ENCODE measurements around the gene TCF7L2.
A peak's percentile ranks its signal among the peaks of the same experiment; 100 is the strongest.

The TCF7L2 gene

DNA sequence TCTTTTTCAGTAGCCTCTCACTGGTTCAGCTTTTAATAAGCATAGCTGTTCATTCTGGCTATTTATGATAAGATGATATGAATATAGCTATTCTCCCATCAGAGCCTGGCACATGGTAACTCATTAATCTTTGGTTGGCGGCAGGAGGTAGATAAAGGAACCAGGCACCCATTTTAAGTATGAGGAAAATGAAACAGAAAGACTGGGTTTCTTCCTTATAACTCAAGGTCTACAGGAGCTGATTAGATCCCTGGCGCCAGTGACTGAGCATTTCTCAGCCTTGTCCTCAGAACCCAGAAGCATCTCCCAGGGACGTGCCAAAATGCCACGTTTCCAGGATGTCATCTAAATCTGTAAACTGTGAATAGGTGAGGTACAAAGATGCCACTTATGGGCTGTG is 141.9 kb downstream of the TCF7L2 start:
- no peak for DNase-seq (ENCODE audit: extremely low read depth, insufficient read length)
- no peaks in the 10 kb centered on the region for H3K27me3 ChIP-seq (replicated peaks; ENCODE audit: control insufficient read depth, insufficient read depth, low read length)
- H3K4me3 ChIP-seq (replicated peaks; ENCODE audit: low read depth, low read length) = no peak overlapping the region
- TF ChIP-seq, protein P1, sequence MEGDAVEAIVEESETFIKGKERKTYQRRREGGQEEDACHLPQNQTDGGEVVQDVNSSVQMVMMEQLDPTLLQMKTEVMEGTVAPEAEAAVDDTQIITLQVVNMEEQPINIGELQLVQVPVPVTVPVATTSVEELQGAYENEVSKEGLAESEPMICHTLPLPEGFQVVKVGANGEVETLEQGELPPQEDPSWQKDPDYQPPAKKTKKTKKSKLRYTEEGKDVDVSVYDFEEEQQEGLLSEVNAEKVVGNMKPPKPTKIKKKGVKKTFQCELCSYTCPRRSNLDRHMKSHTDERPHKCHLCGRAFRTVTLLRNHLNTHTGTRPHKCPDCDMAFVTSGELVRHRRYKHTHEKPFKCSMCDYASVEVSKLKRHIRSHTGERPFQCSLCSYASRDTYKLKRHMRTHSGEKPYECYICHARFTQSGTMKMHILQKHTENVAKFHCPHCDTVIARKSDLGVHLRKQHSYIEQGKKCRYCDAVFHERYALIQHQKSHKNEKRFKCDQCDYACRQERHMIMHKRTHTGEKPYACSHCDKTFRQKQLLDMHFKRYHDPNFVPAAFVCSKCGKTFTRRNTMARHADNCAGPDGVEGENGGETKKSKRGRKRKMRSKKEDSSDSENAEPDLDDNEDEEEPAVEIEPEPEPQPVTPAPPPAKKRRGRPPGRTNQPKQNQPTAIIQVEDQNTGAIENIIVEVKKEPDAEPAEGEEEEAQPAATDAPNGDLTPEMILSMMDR (IDR thresholded peaks at IDR 0.05; ENCODE audit: insufficient read depth, low read length, poor library complexity, severe bottlenecking) = no peak
- H3K36me3 ChIP-seq (ENCODE audit: control insufficient read depth, insufficient read depth, low read length) = no peaks in the 10 kb centered on the region

DNA sequence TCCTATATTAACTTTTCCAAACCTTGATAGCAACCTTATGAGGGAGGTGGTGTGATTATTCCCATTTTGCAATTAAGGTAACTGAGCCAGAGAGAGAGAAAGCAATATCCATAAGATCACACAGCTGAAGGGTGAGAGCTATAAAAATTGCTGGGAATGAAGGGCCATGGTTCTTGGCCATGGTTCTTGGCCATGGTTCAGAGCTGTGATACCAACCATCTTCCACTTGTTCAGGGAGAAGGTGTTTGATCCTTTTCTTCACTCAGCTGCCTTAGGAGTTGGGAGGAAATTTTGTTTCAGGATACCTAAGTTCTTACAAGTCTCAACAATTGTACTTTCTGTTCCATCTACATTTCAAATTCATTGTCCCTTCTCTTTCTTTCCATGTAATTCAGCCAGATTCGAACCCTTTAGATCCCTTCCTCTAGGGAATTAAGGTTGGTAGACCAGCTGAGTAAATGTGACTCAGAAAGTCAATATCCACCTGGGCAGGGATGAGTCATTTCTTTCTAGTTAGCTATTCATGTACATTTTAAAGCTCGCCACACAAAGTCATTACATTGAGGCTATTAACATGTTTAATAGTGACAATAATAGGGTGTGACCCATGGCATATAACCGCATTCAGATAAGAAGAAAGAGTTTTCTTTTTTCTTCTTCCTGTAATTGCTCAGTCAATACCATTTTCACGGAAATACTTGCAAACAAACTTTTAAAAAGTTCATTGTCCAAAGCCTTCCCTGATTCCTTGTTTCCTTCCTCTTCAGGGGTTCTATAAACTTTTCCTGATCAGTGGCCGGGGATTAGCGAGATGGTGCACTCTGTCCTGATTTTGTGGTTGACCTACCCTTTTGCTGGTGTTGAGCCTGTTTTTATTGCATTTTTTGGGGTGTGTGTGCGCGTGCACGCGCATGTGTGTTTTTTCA is 143.4 kb downstream of the TCF7L2 start:
- peak; percentile 27 for DNase-seq (ENCODE audit: extremely low read depth, insufficient read length)
- Histone ChIP-seq H3K36me3 (ENCODE audit: control insufficient read depth, insufficient read depth, low read length) (no peaks in the 10 kb centered on the region), H3K27me3 (replicated peaks; ENCODE audit: control insufficient read depth, insufficient read depth, low read length) (no peaks in the 10 kb centered on the region), H3K4me3 (replicated peaks; ENCODE audit: low read depth, low read length) (no peak overlapping the region)
- TF ChIP-seq, protein P1 (IDR thresholded peaks at IDR 0.05; ENCODE audit: insufficient read depth, low read length, poor library complexity, severe bottlenecking) = no peak

DNA sequence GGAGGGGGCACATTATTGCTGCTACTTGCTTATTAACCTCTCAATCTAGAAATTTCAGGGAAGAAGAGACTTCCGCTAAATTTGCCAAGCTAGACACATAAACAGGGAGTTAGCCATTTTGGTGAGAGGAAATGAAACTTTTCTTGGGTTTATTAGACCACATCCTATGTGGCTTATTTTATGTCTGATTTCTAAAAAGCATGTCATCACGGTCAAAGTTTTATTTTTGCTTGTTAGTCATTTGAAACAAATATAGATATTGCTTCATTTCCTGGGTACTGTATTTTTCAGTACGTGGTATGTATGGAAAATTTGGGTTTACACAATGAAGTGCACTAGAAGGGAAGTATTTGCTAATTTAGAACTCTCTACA is 144.1 kb downstream of the TCF7L2 start:
- TF ChIP-seq, protein P1 (IDR thresholded peaks at IDR 0.05; ENCODE audit: insufficient read depth, low read length, poor library complexity, severe bottlenecking) = no peak
- DNase-seq (ENCODE audit: extremely low read depth, insufficient read length) = peak; percentile 38
- no peak overlapping the region for H3K4me3 ChIP-seq (replicated peaks; ENCODE audit: low read depth, low read length)
- H3K36me3 ChIP-seq (ENCODE audit: control insufficient read depth, insufficient read depth, low read length) = no peaks in the 10 kb centered on the region
- no peaks in the 10 kb centered on the region for H3K27me3 ChIP-seq (replicated peaks; ENCODE audit: control insufficient read depth, insufficient read depth, low read length)

DNA sequence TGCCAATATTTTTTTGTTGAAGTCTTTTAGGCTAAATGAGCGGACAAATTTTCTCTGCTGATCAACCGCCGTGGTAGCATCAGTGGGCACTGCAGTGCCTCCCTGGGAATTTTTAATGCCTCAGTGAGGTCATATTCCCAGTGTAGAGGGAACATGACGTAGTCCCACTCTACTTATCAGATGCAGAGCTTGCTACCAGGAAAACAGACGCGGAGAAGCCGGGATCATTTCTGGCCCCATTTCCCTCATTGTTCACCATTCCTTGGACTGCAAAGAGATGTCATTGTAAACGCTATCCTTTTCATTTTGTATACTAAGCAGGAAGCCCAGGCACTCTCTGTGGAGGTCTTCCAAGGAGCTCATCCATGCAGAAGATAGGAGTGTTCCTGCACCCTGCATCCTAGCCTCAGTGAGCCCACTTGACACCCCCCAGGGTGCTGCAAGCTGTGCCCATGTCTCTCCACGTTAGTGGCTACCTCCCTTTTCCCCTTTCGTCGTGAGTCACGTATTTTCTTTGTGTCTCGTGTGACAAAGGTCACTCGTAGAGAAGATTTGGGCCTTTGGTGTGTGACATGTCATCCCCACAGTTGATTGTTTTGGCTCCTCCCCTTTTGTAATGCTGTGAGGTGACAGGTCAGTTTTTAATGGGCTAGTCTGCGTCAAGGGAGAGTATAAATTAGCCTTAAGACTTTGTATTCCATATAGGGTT is 145.5 kb downstream of the TCF7L2 start:
- H3K4me3 ChIP-seq (replicated peaks; ENCODE audit: low read depth, low read length) = no peak overlapping the region
- no peaks in the 10 kb centered on the region for H3K36me3 ChIP-seq (ENCODE audit: control insufficient read depth, insufficient read depth, low read length)
- peaks cover 1% of the 10 kb centered on the region for H3K27me3 ChIP-seq (replicated peaks; ENCODE audit: control insufficient read depth, insufficient read depth, low read length)
- DNase-seq (ENCODE audit: extremely low read depth, insufficient read length) = no peak
- TF ChIP-seq, protein P1 (IDR thresholded peaks at IDR 0.05; ENCODE audit: insufficient read depth, low read length, poor library complexity, severe bottlenecking) = no peak

DNA sequence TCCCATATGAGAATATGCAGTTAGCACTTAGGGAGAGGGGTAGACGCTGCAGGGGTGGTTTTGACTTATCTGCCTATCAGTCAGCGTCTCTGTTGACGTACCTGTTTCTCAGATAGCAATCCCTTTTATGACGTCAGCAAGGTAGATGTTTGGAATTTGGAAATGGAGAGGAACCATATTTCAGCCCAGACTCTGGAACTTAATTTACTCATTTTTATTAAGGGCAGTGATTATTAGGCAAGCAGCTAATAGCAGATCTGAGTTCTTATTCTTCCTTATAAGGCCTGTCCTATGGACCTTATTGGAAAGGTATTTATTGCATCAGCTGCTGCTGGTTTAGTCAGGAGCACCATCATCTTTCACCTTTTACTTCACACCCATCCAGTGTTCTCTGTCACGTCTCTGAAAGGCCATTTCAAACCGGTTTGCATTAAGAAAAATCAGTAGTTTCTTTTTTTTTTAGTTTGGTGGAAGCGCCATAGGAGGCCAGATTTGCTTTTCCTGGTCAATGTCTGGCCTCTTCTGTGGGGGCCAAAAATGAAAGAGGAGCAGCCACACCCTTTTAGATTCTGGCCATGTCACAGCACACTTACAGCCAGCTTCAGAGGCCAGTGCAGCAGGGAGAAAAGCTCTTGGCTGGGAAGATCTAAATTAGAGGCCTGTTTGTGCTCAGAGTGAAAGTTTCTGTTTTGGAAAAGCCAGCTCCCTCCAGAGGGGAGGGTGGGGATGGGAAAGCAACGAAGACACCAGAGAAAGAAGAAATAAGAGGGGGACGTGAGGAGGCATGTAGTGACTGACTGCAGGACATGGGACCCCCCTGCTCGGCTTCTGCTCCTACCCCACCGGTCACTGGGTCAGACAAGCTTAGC is 146.3 kb downstream of the TCF7L2 start:
- Histone ChIP-seq H3K36me3 (ENCODE audit: control insufficient read depth, insufficient read depth, low read length) (no peaks in the 10 kb centered on the region), H3K4me3 (replicated peaks; ENCODE audit: low read depth, low read length) (no peak overlapping the region), H3K27me3 (replicated peaks; ENCODE audit: control insufficient read depth, insufficient read depth, low read length) (peaks cover 1% of the 10 kb centered on the region)
- TF ChIP-seq, protein P1 (IDR thresholded peaks at IDR 0.05; ENCODE audit: insufficient read depth, low read length, poor library complexity, severe bottlenecking) = no peak
- no peak for DNase-seq (ENCODE audit: extremely low read depth, insufficient read length)
